Caco-2 (cell line): ENCODE measurements around the gene DPEP2. TPM values are rescaled to one million over a fixed set of nuclear protein-coding genes. Genes with fewer than 3 reads are reported as not detected.
"Not testable (repeated sequence)": the region's sequence is repeated elsewhere in the genome, so short reads cannot be mapped to it uniquely, and the experiment has no call there.

ENCODE experiments used
- BruUV-seq: library from RNA; stranded (reverse); fragments of 400-500 nt; replicated peaks from 2 replicates; lab custom pipeline; 2021; lab: Mats Ljungman, UMichigan
- CTCF ChIA-PET: fragments of 300-600 bp; sonication (Branson Sonifier 250); formaldehyde crosslinking; loops from one replicate; lab custom pipeline; 2022; ENCODE audit warnings: antibody characterized with exemption; lab: Charles Lee
- POLR2A ChIA-PET: fragments of 300-600 bp; sonication (Branson Sonifier 250); formaldehyde crosslinking; loops from one replicate; lab custom pipeline; 2022; ENCODE audit warnings: antibody characterized with exemption; lab: Charles Lee
- DNase-seq, 2 experiments: peaks; one replicate each; pipeline versions ENCODE4 v3.0.0 to v3.0.0-alpha.2; 2020 to 2022
- H3K27me3 ChIP-seq: replicated peaks from 2 replicates; pipeline ENCODE4 v1.6.0; 2011; ENCODE audit warnings: low read length; ENCODE audit not compliant: control insufficient read depth, insufficient read depth
- H3K36me3 ChIP-seq: 2 replicates; pipeline ENCODE4 v1.5.1; 2011; ENCODE audit warnings: low read length; ENCODE audit not compliant: control insufficient read depth, insufficient read depth
- H3K4me1 ChIP-seq: fragments of 250-450 bp; sonication (Bioruptor Pico); 2 replicates; pipeline ENCODE4 v1.5.1; 2020; ENCODE audit warnings: mild to moderate bottlenecking
- H3K4me3 ChIP-seq: 2 replicates; pipeline ENCODE4 v1.5.1; 2011; ENCODE audit warnings: low read depth, mild to moderate bottlenecking, control low read depth, low read length
- H3K9me3 ChIP-seq: fragments of 250-450 bp; sonication (Bioruptor Pico); 2 replicates; pipeline ENCODE4 v1.5.1; 2020; ENCODE audit warnings: mild to moderate bottlenecking, moderate library complexity
- H3K27ac Mint-ChIP-seq: one replicate; pipeline ENCODE4 v1.8.0; 2022; ENCODE audit warnings: mixed read lengths; ENCODE audit not compliant: unreplicated experiment
- H3K27me3 Mint-ChIP-seq: one replicate; pipeline ENCODE4 v1.8.0; 2022; ENCODE audit warnings: mixed read lengths; ENCODE audit not compliant: insufficient read depth, unreplicated experiment
- H3K36me3 Mint-ChIP-seq: one replicate; pipeline ENCODE4 v1.8.0; 2022; ENCODE audit warnings: mild to moderate bottlenecking, mixed read lengths; ENCODE audit not compliant: insufficient read depth, unreplicated experiment
- H3K4me1 Mint-ChIP-seq: one replicate; pipeline ENCODE4 v1.8.0; 2022; ENCODE audit warnings: low read depth, mixed read lengths; ENCODE audit not compliant: unreplicated experiment
- H3K4me3 Mint-ChIP-seq: one replicate; pipeline ENCODE4 v1.8.0; 2022; ENCODE audit warnings: mild to moderate bottlenecking, moderate library complexity, mixed read lengths; ENCODE audit not compliant: unreplicated experiment
- H3K9me3 Mint-ChIP-seq: one replicate; pipeline ENCODE4 v1.8.0; 2022; ENCODE audit warnings: mixed read lengths; ENCODE audit not compliant: unreplicated experiment
- intact Hi-C: fragments of 100-400 bp; cut with micrococcal nuclease; formaldehyde crosslinking; loops from one replicate; pipeline ENCODE4 v1.10.0; 2022; ENCODE audit not compliant: unreplicated experiment
- total RNA-seq: library from RNA; stranded (reverse); gene quantifications from 2 replicates; pipeline ENCODE4 v1.2.3, GENCODE V29; 2022
- TF ChIP-seq, protein P1 (sequence below), 2 experiments: fragments of 200-600 bp in 1 of 2; IDR thresholded peaks; 1 replicate in 1 of 2; 2 replicates in 1 of 2; pipeline versions ENCODE4 v1.5.1 to v1.8.0; 2011 to 2022; ENCODE audit warnings: antibody characterized with exemption in 1 of 2, control low read depth in 1 of 2, inconsistent platforms in 1 of 2, low read depth in 1 of 2, low read length in 1 of 2, mild to moderate bottlenecking in 1 of 2, moderate library complexity in 1 of 2; ENCODE audit not compliant: insufficient read depth in 1 of 2, severe bottlenecking in 1 of 2, unreplicated experiment in 1 of 2

Gene DPEP2
- total RNA-seq, 1 experiment from 2014 or later = not detected

DNA sequence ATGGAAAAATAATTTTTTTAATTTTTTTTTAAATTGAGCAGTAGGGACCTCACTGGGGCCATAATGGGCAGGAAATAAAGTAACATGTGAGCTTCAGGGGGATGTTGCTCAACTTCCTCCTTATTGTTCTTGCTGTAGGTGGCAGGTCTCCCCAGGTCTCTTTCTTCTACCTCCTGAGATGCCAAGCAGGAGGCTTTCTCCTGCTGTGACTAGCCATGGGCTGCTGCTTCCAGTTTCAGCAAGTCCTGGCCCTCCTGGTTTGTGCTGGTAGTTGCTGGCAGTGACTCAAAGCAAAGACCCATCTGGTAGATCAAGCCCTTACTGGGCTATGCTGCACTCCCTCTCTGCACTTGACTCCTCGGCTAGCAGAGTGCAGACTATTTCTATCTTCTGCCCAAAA, 14.2 kb upstream of the DPEP2 start:
- no peak overlapping the region for H3K4me3 ChIP-seq
- Mint-ChIP-seq H3K4me1 (no peaks in the 10 kb centered on the region), H3K9me3 (no peaks in the 10 kb centered on the region), H3K27me3 (peaks cover 6% of the 10 kb centered on the region), H3K36me3 (no peaks in the 10 kb centered on the region), H3K27ac (no peak overlapping the region), H3K4me3 (no peak overlapping the region)
- H3K4me1 ChIP-seq = no peaks in the 10 kb centered on the region
- intact Hi-C loops = no loop called here
- ChIA-PET CTCF (no interaction called here), POLR2A (no interaction called here)
- BruUV-seq = no TSS peak
- H3K27me3 ChIP-seq = no peaks in the 10 kb centered on the region
- H3K9me3 ChIP-seq = no peaks in the 10 kb centered on the region
- no peaks in the 10 kb centered on the region for H3K36me3 ChIP-seq
- TF ChIP-seq, protein P1, sequence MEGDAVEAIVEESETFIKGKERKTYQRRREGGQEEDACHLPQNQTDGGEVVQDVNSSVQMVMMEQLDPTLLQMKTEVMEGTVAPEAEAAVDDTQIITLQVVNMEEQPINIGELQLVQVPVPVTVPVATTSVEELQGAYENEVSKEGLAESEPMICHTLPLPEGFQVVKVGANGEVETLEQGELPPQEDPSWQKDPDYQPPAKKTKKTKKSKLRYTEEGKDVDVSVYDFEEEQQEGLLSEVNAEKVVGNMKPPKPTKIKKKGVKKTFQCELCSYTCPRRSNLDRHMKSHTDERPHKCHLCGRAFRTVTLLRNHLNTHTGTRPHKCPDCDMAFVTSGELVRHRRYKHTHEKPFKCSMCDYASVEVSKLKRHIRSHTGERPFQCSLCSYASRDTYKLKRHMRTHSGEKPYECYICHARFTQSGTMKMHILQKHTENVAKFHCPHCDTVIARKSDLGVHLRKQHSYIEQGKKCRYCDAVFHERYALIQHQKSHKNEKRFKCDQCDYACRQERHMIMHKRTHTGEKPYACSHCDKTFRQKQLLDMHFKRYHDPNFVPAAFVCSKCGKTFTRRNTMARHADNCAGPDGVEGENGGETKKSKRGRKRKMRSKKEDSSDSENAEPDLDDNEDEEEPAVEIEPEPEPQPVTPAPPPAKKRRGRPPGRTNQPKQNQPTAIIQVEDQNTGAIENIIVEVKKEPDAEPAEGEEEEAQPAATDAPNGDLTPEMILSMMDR (IDR thresholded peaks at IDR 0.05; ENCODE audit: insufficient read depth in 1 of 2, low read depth in 1 of 2, low read length in 1 of 2, severe bottlenecking in 1 of 2, unreplicated experiment in 1 of 2) = no peak
- no peak for DNase-seq

DNA sequence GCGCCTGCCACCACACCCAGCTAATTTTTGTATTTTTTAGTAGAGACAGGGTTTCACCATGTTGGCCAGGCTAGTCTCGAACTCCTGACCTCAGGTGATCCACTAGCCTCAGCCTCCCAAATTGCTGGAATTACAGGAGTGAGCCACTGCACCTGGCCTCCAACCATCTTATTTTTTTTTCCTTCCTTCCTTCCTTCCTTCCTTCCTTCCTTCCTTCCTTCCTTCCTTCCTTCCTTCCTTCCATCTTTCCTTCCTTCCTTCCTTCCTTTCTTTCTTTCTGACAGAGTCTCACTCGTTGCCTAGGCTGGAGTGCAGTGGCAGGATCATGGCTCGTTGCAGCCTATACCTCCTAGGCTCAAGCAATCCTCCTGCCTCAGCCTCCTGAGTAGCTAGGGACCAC, 10.6 kb upstream of the DPEP2 start:
- H3K9me3 ChIP-seq, H3K27me3 ChIP-seq, H3K4me3 ChIP-seq, BruUV-seq, H3K4me3 Mint-ChIP-seq, intact Hi-C loops, H3K4me1 Mint-ChIP-seq, H3K36me3 ChIP-seq, H3K9me3 Mint-ChIP-seq, DNase-seq, H3K27ac Mint-ChIP-seq, H3K4me1 ChIP-seq, H3K27me3 Mint-ChIP-seq, H3K36me3 Mint-ChIP-seq: not testable (repeated sequence)
- ChIA-PET CTCF (interaction anchor here (0.6 kb wide), 1 partner anchor 10 kb away, joined by 3 read pairs; no protein-coding TSS in a partner anchor), POLR2A (interaction anchor here (0.6 kb wide), 1 partner anchor 14 kb away, joined by 4 read pairs; no protein-coding TSS in a partner anchor)

DNA sequence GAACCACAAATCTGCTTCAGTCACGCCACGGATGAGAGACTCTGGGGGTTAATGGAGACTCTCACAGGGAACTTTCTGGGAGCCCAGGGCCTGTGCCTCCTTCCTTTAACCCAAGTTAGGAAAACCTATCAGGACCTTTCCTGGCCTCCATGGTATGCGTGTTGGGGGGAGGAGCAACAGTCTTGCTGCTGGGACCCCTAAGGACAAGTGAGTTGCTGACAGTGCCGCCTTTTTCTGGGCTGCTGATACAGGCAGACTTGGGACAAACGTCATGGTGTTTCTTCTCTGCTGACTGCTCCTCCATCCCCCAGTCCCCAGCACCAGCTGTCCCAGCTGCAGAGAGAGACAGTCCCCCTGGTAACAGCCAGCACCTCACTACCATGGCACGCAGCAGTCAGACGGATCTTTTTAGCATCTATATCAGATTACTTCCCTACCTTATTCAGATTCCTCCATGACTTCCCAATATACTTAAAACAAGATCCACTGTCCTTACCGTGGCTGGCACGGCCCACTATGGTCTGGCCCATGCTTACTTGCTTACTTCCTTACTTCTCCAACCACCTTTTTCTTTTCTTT, 10.0 kb upstream of the DPEP2 start:
- Mint-ChIP-seq H3K27ac (no peak overlapping the region), H3K4me1 (no peaks in the 10 kb centered on the region), H3K36me3 (no peaks in the 10 kb centered on the region), H3K9me3 (no peaks in the 10 kb centered on the region), H3K4me3 (no peak overlapping the region), H3K27me3 (peaks cover 6% of the 10 kb centered on the region)
- H3K9me3 ChIP-seq = no peaks in the 10 kb centered on the region
- CTCF ChIA-PET = interaction anchor here (0.6 kb wide), 1 partner anchor 9 kb away, joined by 3 read pairs; no protein-coding TSS in a partner anchor
- POLR2A ChIA-PET = interaction anchor here (0.6 kb wide), 1 partner anchor 15 kb away, joined by 4 read pairs; no protein-coding TSS in a partner anchor
- intact Hi-C loops = no loop called here
- H3K36me3 ChIP-seq = no peaks in the 10 kb centered on the region
- DNase-seq = no peak
- no peak overlapping the region for H3K4me3 ChIP-seq
- H3K4me1 ChIP-seq = no peaks in the 10 kb centered on the region
- TF ChIP-seq, protein P1 (IDR thresholded peaks at IDR 0.05; ENCODE audit: insufficient read depth in 1 of 2, low read depth in 1 of 2, low read length in 1 of 2, severe bottlenecking in 1 of 2, unreplicated experiment in 1 of 2) = no peak
- BruUV-seq = no TSS peak
- H3K27me3 ChIP-seq = no peaks in the 10 kb centered on the region
